ENCODE results near the gene RPS3.

Gene RPS3

GRCh38 chr11:75440960-75441803, 41.9 kb downstream of the RPS3 start:
- H3K27ac ChIP-seq (ENCODE audit: low read length): no peak overlapping the region
- no peaks in the 10 kb centered on the region for H3K36me3 ChIP-seq (ENCODE audit: insufficient read depth, low read depth, low read length)
- no peaks in the 10 kb centered on the region for H3K9me3 ChIP-seq (ENCODE audit: insufficient read depth, low read depth, low read length)
- H3K4me1 ChIP-seq (ENCODE audit: insufficient read depth, low read length): no peaks in the 10 kb centered on the region; the same call in 1 of the 2 replicates
- H3K9ac ChIP-seq (ENCODE audit: low read depth, low read length): no peak overlapping the region
- no peak overlapping the region for H3K4me3 ChIP-seq (ENCODE audit: low read length)
- H3K27me3 ChIP-seq (ENCODE audit: insufficient read depth, low read length): no peaks in the 10 kb centered on the region

- Histone ChIP-seq H3K4me1 (ENCODE audit: insufficient read depth, low read length) (no peaks in the 10 kb centered on the region; the same call in 1 of the 2 replicates), H3K9ac (ENCODE audit: low read depth, low read length) (no peak overlapping the region), H3K4me3 (ENCODE audit: low read length) (no peak overlapping the region), H3K36me3 (ENCODE audit: insufficient read depth, low read depth, low read length) (no peaks in the 10 kb centered on the region), H3K9me3 (ENCODE audit: insufficient read depth, low read depth, low read length) (no peaks in the 10 kb centered on the region), H3K27me3 (ENCODE audit: insufficient read depth, low read length) (no peaks in the 10 kb centered on the region), H3K27ac (ENCODE audit: low read length) (no peak overlapping the region)
Observed at GRCh38 chr11:75441804-75442132, 42.5 kb downstream of the RPS3 start.

- no peak overlapping the region for H3K4me3 ChIP-seq (ENCODE audit: low read length)
- H3K9ac ChIP-seq (ENCODE audit: low read depth, low read length): no peak overlapping the region
- H3K27me3 ChIP-seq (ENCODE audit: insufficient read depth, low read length): no peaks in the 10 kb centered on the region
- no peaks in the 10 kb centered on the region; the same call in 1 of the 2 replicates for H3K4me1 ChIP-seq (ENCODE audit: insufficient read depth, low read length)
- no peaks in the 10 kb centered on the region for H3K9me3 ChIP-seq (ENCODE audit: insufficient read depth, low read depth, low read length)
- no peaks in the 10 kb centered on the region for H3K36me3 ChIP-seq (ENCODE audit: insufficient read depth, low read depth, low read length)
- H3K27ac ChIP-seq (ENCODE audit: low read length): no peak overlapping the region
Observed at GRCh38 chr11:75442161-75442885, 43.0 kb downstream of the RPS3 start.

GRCh38 chr11:75443043-75443442, 43.7 kb downstream of the RPS3 start:
- H3K4me3 ChIP-seq (ENCODE audit: low read length): no peak overlapping the region
- H3K9me3 ChIP-seq (ENCODE audit: insufficient read depth, low read depth, low read length): no peaks in the 10 kb centered on the region
- no peaks in the 10 kb centered on the region; the same call in 1 of the 2 replicates for H3K4me1 ChIP-seq (ENCODE audit: insufficient read depth, low read length)
- no peak overlapping the region for H3K27ac ChIP-seq (ENCODE audit: low read length)
- H3K36me3 ChIP-seq (ENCODE audit: insufficient read depth, low read depth, low read length): no peaks in the 10 kb centered on the region
- H3K27me3 ChIP-seq (ENCODE audit: insufficient read depth, low read length): no peaks in the 10 kb centered on the region
- no peak overlapping the region for H3K9ac ChIP-seq (ENCODE audit: low read depth, low read length)

- H3K4me1 ChIP-seq (ENCODE audit: insufficient read depth, low read length): no peaks in the 10 kb centered on the region
- H3K27ac ChIP-seq (ENCODE audit: low read length): no peak overlapping the region
- no peaks in the 10 kb centered on the region for H3K36me3 ChIP-seq (ENCODE audit: insufficient read depth, low read depth, low read length)
- no peak overlapping the region for H3K9ac ChIP-seq (ENCODE audit: low read depth, low read length)
- H3K9me3 ChIP-seq (ENCODE audit: insufficient read depth, low read depth, low read length): no peaks in the 10 kb centered on the region
- H3K4me3 ChIP-seq (ENCODE audit: low read length): no peak overlapping the region
- H3K27me3 ChIP-seq (ENCODE audit: insufficient read depth, low read length): no peaks in the 10 kb centered on the region
Observed at GRCh38 chr11:75445315-75445953, 46.1 kb downstream of the RPS3 start.

- H3K9me3 ChIP-seq (ENCODE audit: insufficient read depth, low read depth, low read length): no peaks in the 10 kb centered on the region
- peaks cover 7% of the 10 kb centered on the region; the same call in 1 of the 2 replicates for H3K27me3 ChIP-seq (ENCODE audit: insufficient read depth, low read length)
- H3K4me3 ChIP-seq (ENCODE audit: low read length): no peak overlapping the region
- no peaks in the 10 kb centered on the region for H3K36me3 ChIP-seq (ENCODE audit: insufficient read depth, low read depth, low read length)
- H3K9ac ChIP-seq (ENCODE audit: low read depth, low read length): no peak overlapping the region
- H3K4me1 ChIP-seq (ENCODE audit: insufficient read depth, low read length): no peaks in the 10 kb centered on the region; the same call in 1 of the 2 replicates
- H3K27ac ChIP-seq (ENCODE audit: low read length): no peak overlapping the region
Observed at GRCh38 chr11:75447415-75447814, 48.1 kb downstream of the RPS3 start.

- peaks cover 7% of the 10 kb centered on the region; the same call in 1 of the 2 replicates for H3K27me3 ChIP-seq (ENCODE audit: insufficient read depth, low read length)
- H3K4me3 ChIP-seq (ENCODE audit: low read length): no peak overlapping the region
- no peak overlapping the region for H3K27ac ChIP-seq (ENCODE audit: low read length)
- no peaks in the 10 kb centered on the region for H3K36me3 ChIP-seq (ENCODE audit: insufficient read depth, low read depth, low read length)
- H3K9me3 ChIP-seq (ENCODE audit: insufficient read depth, low read depth, low read length): no peaks in the 10 kb centered on the region
- H3K4me1 ChIP-seq (ENCODE audit: insufficient read depth, low read length): no peaks in the 10 kb centered on the region; the same call in 1 of the 2 replicates
- H3K9ac ChIP-seq (ENCODE audit: low read depth, low read length): no peak overlapping the region
Observed at GRCh38 chr11:75449271-75449670, 50.0 kb downstream of the RPS3 start.

GRCh38 chr11:75449776-75450175, 50.5 kb downstream of the RPS3 start:
- no peak overlapping the region for H3K27ac ChIP-seq (ENCODE audit: low read length)
- no peak overlapping the region for H3K4me3 ChIP-seq (ENCODE audit: low read length)
- H3K36me3 ChIP-seq (ENCODE audit: insufficient read depth, low read depth, low read length): no peaks in the 10 kb centered on the region
- no peak overlapping the region for H3K9ac ChIP-seq (ENCODE audit: low read depth, low read length)
- H3K27me3 ChIP-seq (ENCODE audit: insufficient read depth, low read length): peaks cover 7% of the 10 kb centered on the region; the same call in 1 of the 2 replicates
- H3K9me3 ChIP-seq (ENCODE audit: insufficient read depth, low read depth, low read length): no peaks in the 10 kb centered on the region
- H3K4me1 ChIP-seq (ENCODE audit: insufficient read depth, low read length): no peaks in the 10 kb centered on the region; the same call in 1 of the 2 replicates

- H3K36me3 ChIP-seq (ENCODE audit: insufficient read depth, low read depth, low read length): no peaks in the 10 kb centered on the region
- H3K27me3 ChIP-seq (ENCODE audit: insufficient read depth, low read length): peaks cover 7% of the 10 kb centered on the region; the same call in 1 of the 2 replicates
- no peaks in the 10 kb centered on the region; the same call in 1 of the 2 replicates for H3K4me1 ChIP-seq (ENCODE audit: insufficient read depth, low read length)
- no peak overlapping the region for H3K4me3 ChIP-seq (ENCODE audit: low read length)
- H3K27ac ChIP-seq (ENCODE audit: low read length): no peak overlapping the region
- H3K9ac ChIP-seq (ENCODE audit: low read depth, low read length): no peak overlapping the region
- no peaks in the 10 kb centered on the region for H3K9me3 ChIP-seq (ENCODE audit: insufficient read depth, low read depth, low read length)
Observed at GRCh38 chr11:75450236-75450635, 50.9 kb downstream of the RPS3 start.

GRCh38 chr11:75450826-75451821, 51.8 kb downstream of the RPS3 start:
- Histone ChIP-seq H3K27ac (ENCODE audit: low read length) (no peak overlapping the region), H3K36me3 (ENCODE audit: insufficient read depth, low read depth, low read length) (no peaks in the 10 kb centered on the region), H3K27me3 (ENCODE audit: insufficient read depth, low read length) (peaks cover 7% of the 10 kb centered on the region; the same call in 1 of the 2 replicates), H3K9ac (ENCODE audit: low read depth, low read length) (no peak overlapping the region), H3K9me3 (ENCODE audit: insufficient read depth, low read depth, low read length) (no peaks in the 10 kb centered on the region), H3K4me3 (ENCODE audit: low read length) (peak overlapping the region; percentile 57; the same call in 1 of the 2 replicates), H3K4me1 (ENCODE audit: insufficient read depth, low read length) (no peaks in the 10 kb centered on the region; the same call in 1 of the 2 replicates)
